ENCODE measurements around the gene RASGRP3.

DNA sequence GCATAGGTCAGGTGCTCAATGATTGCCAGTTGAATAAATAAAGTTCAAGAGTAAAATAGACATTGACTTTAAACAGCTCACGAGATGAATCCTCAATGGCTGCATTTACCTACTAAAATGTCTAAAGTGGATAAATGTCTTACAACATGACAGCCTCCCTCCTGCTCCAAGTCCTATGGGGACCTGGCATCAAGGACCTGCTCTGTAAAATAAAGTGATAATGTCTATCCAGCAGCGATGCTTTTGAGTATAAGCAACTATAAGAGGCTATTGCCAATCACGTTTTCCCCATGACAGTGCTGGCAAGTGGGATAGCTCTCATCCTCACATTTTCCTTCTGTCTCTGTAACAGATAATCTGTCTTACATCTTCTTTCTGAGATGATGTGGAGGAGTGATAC lies 37.0 kb downstream of the RASGRP3 start:
- TF ChIP-seq CTCF (IDR thresholded peaks at IDR 0.05; ENCODE audit: extremely low read depth in 1 of 2, insufficient read depth in 1 of 2, low read depth in 1 of 2, low read length in 2 of 2) = no peak
- TF ChIP-seq POLR2AphosphoS5 (IDR thresholded peaks at IDR 0.05; ENCODE audit: insufficient read depth, low read depth, low read length) = no peak

Measured in endothelial cell of umbilical vein (primary cell).